ENCODE measurements around the gene ADAM8. TPM values are rescaled to one million over a fixed set of nuclear protein-coding genes. Genes with fewer than 3 reads are reported as not detected.

The ADAM8 gene
- total and polyA plus RNA-seq, 2 donors: 8.3 to 19.2 TPM

GRCh38 chr10:133243593-133243992 lies 33.1 kb downstream of the ADAM8 start:
- 83% methylated on average over 14 of the region's 14 CpGs for WGBS
- peaks cover 0 to 1% of the 10 kb centered on the region in 2 donors for H3K9me3 ChIP-seq (ENCODE audit: control insufficient read depth in 2 of 2, insufficient read depth in 1 of 2, low read length in 1 of 2)
- DNase-seq (ENCODE audit: low read depth in 6 of 9, low spot score in 9 of 9): no peak
- no peaks in the 10 kb centered on the region for H3K36me3 ChIP-seq (ENCODE audit: control insufficient read depth in 2 of 2, insufficient read depth in 2 of 2, low read length in 1 of 2)
- H3K27me3 ChIP-seq (ENCODE audit: control insufficient read depth in 2 of 2, insufficient read depth in 1 of 2, low read length in 1 of 2): peaks cover 20 to 50% of the 10 kb centered on the region in 2 donors
- H3K27ac ChIP-seq (ENCODE audit: low read depth in 1 of 2, low read length in 1 of 2): no peak overlapping the region
- no peak overlapping the region for H3K4me3 ChIP-seq (ENCODE audit: low read length in 2 of 2)
- peaks cover 0 to 2% of the 10 kb centered on the region in 2 donors for H3K4me1 ChIP-seq (ENCODE audit: control insufficient read depth in 2 of 2, insufficient read depth in 2 of 2, low read length in 2 of 2)

- DNase-seq (ENCODE audit: low read depth in 6 of 9, low spot score in 9 of 9): no peak
- H3K4me1 ChIP-seq (ENCODE audit: control insufficient read depth in 2 of 2, insufficient read depth in 2 of 2, low read length in 2 of 2): peaks cover 0 to 2% of the 10 kb centered on the region in 2 donors
- H3K27ac ChIP-seq (ENCODE audit: low read depth in 1 of 2, low read length in 1 of 2): no peak overlapping the region
- H3K27me3 ChIP-seq (ENCODE audit: control insufficient read depth in 2 of 2, insufficient read depth in 1 of 2, low read length in 1 of 2): peaks cover 27 to 56% of the 10 kb centered on the region in 2 donors
- WGBS: 96% methylated on average over 27 of the region's 27 CpGs
- peaks cover 0 to 1% of the 10 kb centered on the region in 2 donors for H3K9me3 ChIP-seq (ENCODE audit: control insufficient read depth in 2 of 2, insufficient read depth in 1 of 2, low read length in 1 of 2)
- no peaks in the 10 kb centered on the region for H3K36me3 ChIP-seq (ENCODE audit: control insufficient read depth in 2 of 2, insufficient read depth in 2 of 2, low read length in 1 of 2)
- H3K4me3 ChIP-seq (ENCODE audit: low read length in 2 of 2): no peak overlapping the region
Observed at GRCh38 chr10:133242611-133243356, 33.9 kb downstream of the ADAM8 start.

DNA sequence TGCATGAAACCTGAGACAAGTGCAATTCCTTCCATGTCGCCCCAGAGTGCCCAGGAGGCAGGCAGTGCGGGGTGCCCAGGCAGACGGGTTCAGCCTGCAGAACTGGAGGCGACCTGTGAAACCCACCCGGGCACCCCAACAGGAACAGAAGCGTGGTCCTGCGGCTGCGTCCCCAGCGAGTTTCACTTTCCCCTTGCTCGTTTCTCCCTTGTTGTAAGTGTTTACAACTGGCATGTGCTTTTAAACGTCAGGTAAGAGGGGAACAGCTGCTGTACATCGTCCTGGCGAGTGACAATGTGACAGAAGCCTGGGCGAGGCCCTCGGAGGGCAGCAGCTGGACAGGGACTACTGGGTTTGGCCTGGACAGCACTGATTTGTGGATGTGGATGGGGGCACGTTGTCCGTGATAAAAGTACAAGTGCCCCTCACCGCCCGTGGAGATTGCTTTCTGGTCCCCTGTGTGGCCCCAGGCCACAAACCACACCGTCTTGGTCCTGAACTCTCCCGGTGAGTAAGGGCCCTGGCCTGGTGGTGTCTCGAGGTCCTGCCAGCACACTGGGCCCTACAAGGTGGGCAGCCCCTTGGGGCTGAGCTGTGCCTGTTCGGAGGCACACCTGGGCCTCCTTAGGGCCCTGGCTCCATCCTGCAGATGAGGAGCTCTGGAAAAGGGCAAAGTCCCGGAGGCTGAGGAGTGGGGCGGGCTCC lies 35.0 kb downstream of the ADAM8 start:
- Histone ChIP-seq H3K9me3 (ENCODE audit: control insufficient read depth in 2 of 2, insufficient read depth in 1 of 2, low read length in 1 of 2) (peaks cover 0 to 1% of the 10 kb centered on the region in 2 donors), H3K36me3 (ENCODE audit: control insufficient read depth in 2 of 2, insufficient read depth in 2 of 2, low read length in 1 of 2) (no peaks in the 10 kb centered on the region), H3K27me3 (ENCODE audit: control insufficient read depth in 2 of 2, insufficient read depth in 1 of 2, low read length in 1 of 2) (peaks cover 39 to 67% of the 10 kb centered on the region in 2 donors), H3K4me1 (ENCODE audit: control insufficient read depth in 2 of 2, insufficient read depth in 2 of 2, low read length in 2 of 2) (peaks cover 0 to 2% of the 10 kb centered on the region in 2 donors), H3K27ac (ENCODE audit: low read depth in 1 of 2, low read length in 1 of 2) (no peak overlapping the region), H3K4me3 (ENCODE audit: low read length in 2 of 2) (no peak overlapping the region)
- WGBS: 25% methylated on average over 25 of the region's 25 CpGs
- DNase-seq (ENCODE audit: low read depth in 6 of 9, low spot score in 9 of 9): no peak

DNA sequence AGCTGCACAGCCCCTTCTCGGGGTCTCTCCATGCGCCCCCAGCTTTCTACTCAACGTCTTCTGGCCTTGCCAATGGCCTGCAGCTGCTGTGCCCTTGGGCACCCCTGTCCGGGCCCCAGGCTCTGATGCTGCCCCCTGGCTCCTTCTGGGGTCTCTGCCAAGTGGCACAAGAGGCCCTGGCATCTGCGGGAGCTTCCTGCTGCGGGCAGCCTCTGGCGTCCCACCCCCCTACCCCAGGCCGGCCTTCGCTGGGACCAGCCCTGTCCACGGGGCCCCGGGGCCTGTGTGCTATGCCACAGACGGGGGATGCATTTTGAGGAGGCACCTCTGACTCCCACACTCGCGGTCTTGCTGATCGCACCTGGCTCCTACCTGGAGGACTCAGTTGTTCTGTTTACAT lies 36.7 kb downstream of the ADAM8 start:
- H3K4me3 ChIP-seq (ENCODE audit: low read length in 2 of 2): no peak overlapping the region
- no peaks in the 10 kb centered on the region for H3K36me3 ChIP-seq (ENCODE audit: control insufficient read depth in 2 of 2, insufficient read depth in 2 of 2, low read length in 1 of 2)
- no peak overlapping the region for H3K27ac ChIP-seq (ENCODE audit: low read depth in 1 of 2, low read length in 1 of 2)
- peaks cover 1 to 3% of the 10 kb centered on the region in 2 donors for H3K9me3 ChIP-seq (ENCODE audit: control insufficient read depth in 2 of 2, insufficient read depth in 1 of 2, low read length in 1 of 2)
- 62% methylated on average over 15 of the region's 15 CpGs for WGBS
- no peak for DNase-seq (ENCODE audit: low read depth in 6 of 9, low spot score in 9 of 9)
- H3K4me1 ChIP-seq (ENCODE audit: control insufficient read depth in 2 of 2, insufficient read depth in 2 of 2, low read length in 2 of 2): peaks cover 2 to 4% of the 10 kb centered on the region in 2 donors
- H3K27me3 ChIP-seq (ENCODE audit: control insufficient read depth in 2 of 2, insufficient read depth in 1 of 2, low read length in 1 of 2): peaks cover 55 to 81% of the 10 kb centered on the region in 2 donors

DNA sequence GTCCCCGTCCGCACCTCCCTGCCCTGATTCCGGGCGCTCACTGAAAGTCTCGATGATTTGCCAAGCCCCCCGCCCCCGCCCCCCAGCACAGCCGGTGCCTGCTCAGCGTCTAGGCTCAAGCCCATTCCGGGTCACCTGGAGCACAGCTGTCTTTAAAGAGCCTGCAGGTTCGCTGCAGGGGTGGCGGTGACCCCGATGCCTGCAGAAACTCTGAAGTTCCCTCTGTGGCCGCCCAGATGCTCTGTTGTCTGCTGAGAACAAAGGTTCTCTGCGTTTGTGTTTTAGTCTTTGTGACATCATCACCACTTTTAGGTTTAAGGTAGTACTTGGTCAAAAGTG lies 38.2 kb downstream of the ADAM8 start:
- DNase-seq (ENCODE audit: low read depth in 6 of 9, low spot score in 9 of 9): no peak
- Histone ChIP-seq H3K9me3 (ENCODE audit: control insufficient read depth in 2 of 2, insufficient read depth in 1 of 2, low read length in 1 of 2) (peaks cover 1 to 3% of the 10 kb centered on the region in 2 donors), H3K27me3 (ENCODE audit: control insufficient read depth in 2 of 2, insufficient read depth in 1 of 2, low read length in 1 of 2) (peaks cover 63 to 89% of the 10 kb centered on the region in 2 donors), H3K4me1 (ENCODE audit: control insufficient read depth in 2 of 2, insufficient read depth in 2 of 2, low read length in 2 of 2) (peaks cover 2 to 4% of the 10 kb centered on the region in 2 donors), H3K27ac (ENCODE audit: low read depth in 1 of 2, low read length in 1 of 2) (no peak overlapping the region), H3K36me3 (ENCODE audit: control insufficient read depth in 2 of 2, insufficient read depth in 2 of 2, low read length in 1 of 2) (no peaks in the 10 kb centered on the region), H3K4me3 (ENCODE audit: low read length in 2 of 2) (no peak overlapping the region)
- WGBS: 82% methylated on average over 15 of the region's 15 CpGs

DNA sequence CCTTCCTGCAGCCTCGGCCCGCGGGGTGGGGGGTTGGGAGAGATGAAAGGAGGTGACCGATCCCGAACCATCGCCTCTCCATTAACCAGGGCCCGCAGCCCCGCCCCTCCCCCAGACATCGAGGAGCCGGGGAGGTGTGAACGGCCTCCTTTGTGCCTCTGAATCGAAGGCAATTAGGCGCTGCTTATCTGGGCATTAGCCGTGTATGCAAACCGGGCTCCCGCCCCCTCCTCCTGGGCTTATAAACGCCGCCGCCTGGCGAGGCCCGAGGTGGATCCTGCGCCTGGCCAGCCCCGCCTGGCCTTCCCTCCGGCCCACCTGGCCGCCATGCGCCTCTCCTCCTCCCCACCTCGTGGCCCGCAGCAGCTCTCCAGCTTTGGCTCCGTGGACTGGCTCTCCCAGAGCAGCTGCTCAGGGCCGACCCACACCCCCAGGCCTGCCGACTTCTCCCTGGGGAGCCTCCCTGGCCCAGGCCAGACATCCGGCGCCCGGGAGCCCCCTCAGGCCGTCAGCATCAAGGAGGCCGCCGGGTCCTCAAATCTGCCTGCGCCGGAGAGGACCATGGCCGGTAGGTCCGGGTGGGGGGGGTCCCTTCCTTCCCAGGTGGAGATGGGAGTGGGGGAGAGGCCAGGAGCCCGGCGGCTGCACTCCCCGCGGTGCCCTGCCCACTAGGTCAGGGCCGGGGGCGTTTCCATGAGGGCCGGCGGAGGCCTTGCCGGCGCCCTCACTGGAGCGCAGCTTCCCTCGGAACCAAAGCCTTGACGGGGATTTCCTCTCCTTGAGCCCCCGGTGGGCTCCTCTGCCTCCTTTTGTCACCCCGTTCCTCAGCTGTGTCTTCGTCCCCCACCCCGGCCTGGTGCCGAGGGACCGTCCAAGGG lies 38.8 kb downstream of the ADAM8 start, which contains the start of gene VENTX:
VENTX (plus strand) TSS at position 268 of the 878 bp plus-strand sequence; CDS start at position 328, 60 bp downstream.
- no peak for DNase-seq (ENCODE audit: low read depth in 6 of 9, low spot score in 9 of 9)
- no peak within 1 kb of the TSS for H3K27ac ChIP-seq (ENCODE audit: low read depth in 1 of 2, low read length in 1 of 2)
- H3K9me3 ChIP-seq (ENCODE audit: control insufficient read depth in 2 of 2, insufficient read depth in 1 of 2, low read length in 1 of 2): peaks cover 0 to 3% of the 10 kb centered on the region in 2 donors
- peaks cover 2 to 4% of the 10 kb centered on the region in 2 donors for H3K4me1 ChIP-seq (ENCODE audit: control insufficient read depth in 2 of 2, insufficient read depth in 2 of 2, low read length in 2 of 2)
- no peaks in the 10 kb centered on the region for H3K36me3 ChIP-seq (ENCODE audit: control insufficient read depth in 2 of 2, insufficient read depth in 2 of 2, low read length in 1 of 2)
- H3K27me3 ChIP-seq (ENCODE audit: control insufficient read depth in 2 of 2, insufficient read depth in 1 of 2, low read length in 1 of 2): peaks cover 67 to 94% of the 10 kb centered on the region in 2 donors
- 43% methylated on average over 60 of the region's 60 CpGs for WGBS
- no peak within 1 kb of the TSS for H3K4me3 ChIP-seq (ENCODE audit: low read length in 2 of 2)

- Histone ChIP-seq H3K36me3 (ENCODE audit: control insufficient read depth in 2 of 2, insufficient read depth in 2 of 2, low read length in 1 of 2) (no peaks in the 10 kb centered on the region), H3K27me3 (ENCODE audit: control insufficient read depth in 2 of 2, insufficient read depth in 1 of 2, low read length in 1 of 2) (peaks cover 70 to 94% of the 10 kb centered on the region in 2 donors), H3K9me3 (ENCODE audit: control insufficient read depth in 2 of 2, insufficient read depth in 1 of 2, low read length in 1 of 2) (peaks cover 0 to 3% of the 10 kb centered on the region in 2 donors), H3K27ac (ENCODE audit: low read depth in 1 of 2, low read length in 1 of 2) (no peak overlapping the region), H3K4me3 (ENCODE audit: low read length in 2 of 2) (no peak overlapping the region), H3K4me1 (ENCODE audit: control insufficient read depth in 2 of 2, insufficient read depth in 2 of 2, low read length in 2 of 2) (peaks cover 2 to 4% of the 10 kb centered on the region in 2 donors)
- WGBS: 10% methylated on average over 32 of the region's 32 CpGs
- no peak for DNase-seq (ENCODE audit: low read depth in 6 of 9, low spot score in 9 of 9)
Observed at GRCh38 chr10:133237241-133237587, 39.5 kb downstream of the ADAM8 start.

- peaks cover 74 to 94% of the 10 kb centered on the region in 2 donors for H3K27me3 ChIP-seq (ENCODE audit: control insufficient read depth in 2 of 2, insufficient read depth in 1 of 2, low read length in 1 of 2)
- WGBS: 3% methylated on average over 103 of the region's 103 CpGs
- no peak for DNase-seq (ENCODE audit: low read depth in 6 of 9, low spot score in 9 of 9)
Observed at GRCh38 chr10:133236401-133237240, 40.0 kb downstream of the ADAM8 start.

More at GRCh38 chr10:133236401-133237240, 40.0 kb downstream of the ADAM8 start:
- Histone ChIP-seq H3K9me3 (ENCODE audit: control insufficient read depth in 2 of 2, insufficient read depth in 1 of 2, low read length in 1 of 2) (peaks cover 0 to 3% of the 10 kb centered on the region in 2 donors), H3K4me3 (ENCODE audit: low read length in 2 of 2) (no peak overlapping the region), H3K4me1 (ENCODE audit: control insufficient read depth in 2 of 2, insufficient read depth in 2 of 2, low read length in 2 of 2) (peaks cover 2 to 4% of the 10 kb centered on the region in 2 donors), H3K27ac (ENCODE audit: low read depth in 1 of 2, low read length in 1 of 2) (no peak overlapping the region), H3K36me3 (ENCODE audit: control insufficient read depth in 2 of 2, insufficient read depth in 2 of 2, low read length in 1 of 2) (no peaks in the 10 kb centered on the region)

Data from thymus (tissue), 11 donors.